ENCODE data around the gene FGG.

FGG gene

GRCh38 chr4:154586296-154587033 lies 26.0 kb downstream of the FGG start:
- DNase-seq (ENCODE audit: low read depth in 3 of 3) = no peak

GRCh38 chr4:154585369-154586018 lies 27.0 kb downstream of the FGG start:
- no peak for DNase-seq (ENCODE audit: low read depth in 3 of 3)

GRCh38 chr4:154584259-154584658 lies 28.2 kb downstream of the FGG start:
- DNase-seq (ENCODE audit: low read depth in 3 of 3) = no peak

GRCh38 chr4:154583677-154584076 lies 28.8 kb downstream of the FGG start:
- no peak for DNase-seq (ENCODE audit: low read depth in 3 of 3)

- DNase-seq (ENCODE audit: low read depth in 3 of 3) = no peak
These were observed 29.2 kb downstream of the FGG start for GRCh38 chr4:154583230-154583629.

GRCh38 chr4:154582723-154583122 lies 29.7 kb downstream of the FGG start:
- no peak for DNase-seq (ENCODE audit: low read depth in 3 of 3)

- no peak for DNase-seq (ENCODE audit: low read depth in 3 of 3)
These were observed 32.5 kb downstream of the FGG start for GRCh38 chr4:154579927-154580326.

GRCh38 chr4:154578919-154579318 lies 33.5 kb downstream of the FGG start:
- DNase-seq (ENCODE audit: low read depth in 3 of 3) = no peak

- DNase-seq (ENCODE audit: low read depth in 3 of 3) = no peak
These were observed 35.1 kb downstream of the FGG start for GRCh38 chr4:154577324-154577723.

GRCh38 chr4:154574311-154574710 lies 38.1 kb downstream of the FGG start:
- no peak for DNase-seq (ENCODE audit: low read depth in 3 of 3)

GRCh38 chr4:154573190-154573870 lies 39.1 kb downstream of the FGG start:
- no peak for DNase-seq (ENCODE audit: low read depth in 3 of 3)

GRCh38 chr4:154569584-154569983 lies 42.9 kb downstream of the FGG start:
- DNase-seq (ENCODE audit: low read depth in 3 of 3) = no peak

GRCh38 chr4:154569028-154569427 lies 43.4 kb downstream of the FGG start:
- DNase-seq (ENCODE audit: low read depth in 3 of 3) = no peak

- DNase-seq (ENCODE audit: low read depth in 3 of 3) = no peak
These were observed 45.7 kb downstream of the FGG start for GRCh38 chr4:154566639-154567204.

- no peak for DNase-seq (ENCODE audit: low read depth in 3 of 3)
These were observed 46.8 kb downstream of the FGG start for GRCh38 chr4:154565704-154566103.

GRCh38 chr4:154564311-154564710 lies 48.1 kb downstream of the FGG start:
- no peak for DNase-seq (ENCODE audit: low read depth in 3 of 3)

- DNase-seq (ENCODE audit: low read depth in 3 of 3) = no peak
These were observed 49.7 kb downstream of the FGG start, which contains the start of gene FGB for GRCh38 chr4:154562697-154563254. TSS of gene FGB (plus strand) at chr4:154563011. CDS start at chr4:154563019, 8 bp downstream.

- DNase-seq (ENCODE audit: low read depth in 3 of 3) = no peak
These were observed 51.6 kb downstream of the FGG start for GRCh38 chr4:154560824-154561231.

GRCh38 chr4:154560419-154560801 lies 52.0 kb downstream of the FGG start:
- DNase-seq (ENCODE audit: low read depth in 3 of 3) = no peak

GRCh38 chr4:154559494-154560418 lies 52.7 kb downstream of the FGG start:
- DNase-seq (ENCODE audit: low read depth in 3 of 3) = no peak

- DNase-seq (ENCODE audit: low read depth in 3 of 3) = no peak
These were observed 53.3 kb downstream of the FGG start for GRCh38 chr4:154559141-154559493.

Measured in stimulated activated CD4-positive, alpha-beta T cell treated with anti-CD3 and anti-CD28 coated beads, TNF-alpha, amount 100 ng/mL, for 4 hours (primary cell).